NT2/D1 (cell line): ENCODE data around the gene GDPD4.

Source experiments
- YY1 ChIP-seq: IDR thresholded peaks from 2 replicates; pipeline ENCODE4 v1.6.1; 2011; ENCODE audit not compliant: insufficient read length, insufficient read depth
- ZNF274 ChIP-seq: IDR thresholded peaks from 2 replicates; pipeline ENCODE4 v1.6.1; 2011; ENCODE audit warnings: mild to moderate bottlenecking, low read depth, low read length

- TF ChIP-seq YY1: no peak
- no peak for TF ChIP-seq ZNF274
Observed at GRCh38 chr11:77178150-77178549, 123.3 kb downstream of the GDPD4 start.
